ENCODE results near the gene KCNA2.

The KCNA2 gene

DNA sequence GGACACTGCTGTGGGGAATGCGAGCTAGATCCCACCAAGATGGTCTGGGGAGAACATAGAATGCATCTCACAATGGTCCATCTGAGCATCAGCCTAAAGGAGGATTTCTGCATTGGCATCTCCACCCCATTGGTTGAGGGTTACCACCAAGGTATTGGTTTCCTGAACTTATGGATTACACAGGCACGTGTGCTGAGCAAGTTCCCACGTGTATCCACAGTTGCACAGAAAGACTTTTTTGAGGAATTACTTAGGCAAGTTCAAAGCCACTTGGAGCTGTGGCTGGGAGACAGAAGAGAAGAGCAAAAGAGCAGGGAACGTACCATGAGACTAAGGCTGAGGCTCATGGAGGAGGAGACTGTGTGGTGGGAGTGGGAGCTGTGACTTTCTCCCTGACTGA, 43.1 kb downstream of the KCNA2 start:
- CTCF ChIA-PET: interaction anchor here (1.0 to 1.5 kb wide), 2 partner anchors 8 to 15 kb away, joined by 5 read pairs; no protein-coding TSS in a partner anchor
- Histone ChIP-seq H3K9me3 (ENCODE audit: control insufficient read depth, insufficient read depth, low read depth, low read length) (no peaks in the 10 kb centered on the region), H3K4me3 (ENCODE audit: low read depth, low read length) (no peak overlapping the region), H3K27ac (ENCODE audit: extremely low read depth, low read depth, low read length) (no peak overlapping the region), H3K36me3 (ENCODE audit: control insufficient read depth in 2 of 2, insufficient read depth in 1 of 2, low read length in 2 of 2) (no peaks in the 10 kb centered on the region), H3K4me1 (ENCODE audit: control insufficient read depth, insufficient read depth, low read length) (no peaks in the 10 kb centered on the region)
- POLR2A ChIA-PET: no interaction called here
- no peak for TF ChIP-seq ATF2 (tag by site-specific recombination; IDR thresholded peaks at IDR 0.05; ENCODE audit: low read depth)
- no peak for TF ChIP-seq ZNF561 (tag by site-specific recombination; IDR thresholded peaks at IDR 0.05; ENCODE audit: borderline replicate concordance)
- TF ChIP-seq ZNF292 (tag by site-specific recombination; IDR thresholded peaks at IDR 0.05; ENCODE audit: borderline replicate concordance, low read depth): no peak
- TF ChIP-seq KLF7 (tag by site-specific recombination; IDR thresholded peaks at IDR 0.05; ENCODE audit: borderline replicate concordance): no peak
- TF ChIP-seq ZNF114 (tag by site-specific recombination; IDR thresholded peaks at IDR 0.05): no peak
- TF ChIP-seq ZNF596 (tag by site-specific recombination; IDR thresholded peaks at IDR 0.05): no peak
- TF ChIP-seq KLF10 (tag by site-specific recombination; IDR thresholded peaks at IDR 0.05): no peak
- TF ChIP-seq MYNN (tag by site-specific recombination; IDR thresholded peaks at IDR 0.05; ENCODE audit: borderline replicate concordance): no peak
- TF ChIP-seq ZNF510 (tag by site-specific recombination; IDR thresholded peaks at IDR 0.05; ENCODE audit: insufficient replicate concordance): no peak
- no peak for TF ChIP-seq ZNF366 (tag by site-specific recombination; conservative IDR thresholded peaks at IDR 0.05)
- no peak for TF ChIP-seq ZNF571 (tag by site-specific recombination; IDR thresholded peaks at IDR 0.05)
- TF ChIP-seq HOXC10 (CRISPR knock-in tag; IDR thresholded peaks at IDR 0.05): no peak
- TF ChIP-seq BCL11A (tag by site-specific recombination; IDR thresholded peaks at IDR 0.05; ENCODE audit: low read depth): no peak
- no peak for TF ChIP-seq ZNF473 (tag by site-specific recombination; IDR thresholded peaks at IDR 0.05)
- no peak for TF ChIP-seq ZBTB7A (tag by site-specific recombination; IDR thresholded peaks at IDR 0.05; ENCODE audit: low read depth)

DNA sequence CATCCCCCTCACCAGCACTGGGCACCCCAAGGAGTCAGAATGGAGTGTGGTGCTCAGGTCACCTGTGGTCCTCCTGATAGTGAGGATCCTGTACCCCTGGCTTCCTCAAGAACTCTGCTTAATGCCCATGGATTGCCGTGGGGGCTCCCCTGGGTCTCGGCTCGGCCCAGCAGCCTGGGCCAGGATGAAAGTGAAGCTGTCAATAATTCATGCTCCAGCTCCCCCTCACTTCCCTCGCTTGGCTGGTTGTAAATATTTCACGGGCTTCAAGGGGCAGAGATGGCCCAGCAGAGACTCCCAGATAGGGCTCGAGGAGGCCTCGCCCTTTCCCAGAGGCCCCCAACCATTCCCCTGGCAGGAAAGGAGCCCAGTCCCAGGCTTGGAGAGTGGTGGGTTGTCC, 44.6 kb downstream of the KCNA2 start:
- POLR2A ChIA-PET: no interaction called here

More for the DNA sequence above, 44.6 kb downstream of the KCNA2 start:
- Histone ChIP-seq H3K9me3 (ENCODE audit: control insufficient read depth, insufficient read depth, low read depth, low read length) (no peaks in the 10 kb centered on the region), H3K4me3 (ENCODE audit: low read depth, low read length) (no peak overlapping the region), H3K4me1 (ENCODE audit: control insufficient read depth, insufficient read depth, low read length) (no peaks in the 10 kb centered on the region), H3K27ac (ENCODE audit: extremely low read depth, low read depth, low read length) (no peak overlapping the region), H3K36me3 (ENCODE audit: control insufficient read depth in 2 of 2, insufficient read depth in 1 of 2, low read length in 2 of 2) (no peaks in the 10 kb centered on the region)
- TF ChIP-seq HOXA7 (CRISPR knock-in tag; IDR thresholded peaks at IDR 0.05; ENCODE audit: borderline replicate concordance) (no peak), ZNF514 (tag by site-specific recombination; IDR thresholded peaks at IDR 0.05) (no peak), YY1 (tag by site-specific recombination; IDR thresholded peaks at IDR 0.05) (no peak), ZNF24 (tag by site-specific recombination; IDR thresholded peaks at IDR 0.05) (no peak), KLF10 (tag by site-specific recombination; IDR thresholded peaks at IDR 0.05) (no peak), ZNF426 (tag by site-specific recombination; IDR thresholded peaks at IDR 0.05) (no peak), KLF16 (tag by site-specific recombination; IDR thresholded peaks at IDR 0.05) (no peak), ZNF830 (tag by site-specific recombination; IDR thresholded peaks at IDR 0.05; ENCODE audit: low read depth) (no peak), ZFP41 (tag by site-specific recombination; IDR thresholded peaks at IDR 0.05; ENCODE audit: borderline replicate concordance) (no peak), ZNF692 (tag by site-specific recombination; IDR thresholded peaks at IDR 0.05) (no peak), ZNF324 (tag by site-specific recombination; IDR thresholded peaks at IDR 0.05) (no peak), ZNF558 (tag by site-specific recombination; IDR thresholded peaks at IDR 0.05) (no peak), ZNF837 (tag by site-specific recombination; IDR thresholded peaks at IDR 0.05) (no peak)
- TF ChIP-seq, protein P1, sequence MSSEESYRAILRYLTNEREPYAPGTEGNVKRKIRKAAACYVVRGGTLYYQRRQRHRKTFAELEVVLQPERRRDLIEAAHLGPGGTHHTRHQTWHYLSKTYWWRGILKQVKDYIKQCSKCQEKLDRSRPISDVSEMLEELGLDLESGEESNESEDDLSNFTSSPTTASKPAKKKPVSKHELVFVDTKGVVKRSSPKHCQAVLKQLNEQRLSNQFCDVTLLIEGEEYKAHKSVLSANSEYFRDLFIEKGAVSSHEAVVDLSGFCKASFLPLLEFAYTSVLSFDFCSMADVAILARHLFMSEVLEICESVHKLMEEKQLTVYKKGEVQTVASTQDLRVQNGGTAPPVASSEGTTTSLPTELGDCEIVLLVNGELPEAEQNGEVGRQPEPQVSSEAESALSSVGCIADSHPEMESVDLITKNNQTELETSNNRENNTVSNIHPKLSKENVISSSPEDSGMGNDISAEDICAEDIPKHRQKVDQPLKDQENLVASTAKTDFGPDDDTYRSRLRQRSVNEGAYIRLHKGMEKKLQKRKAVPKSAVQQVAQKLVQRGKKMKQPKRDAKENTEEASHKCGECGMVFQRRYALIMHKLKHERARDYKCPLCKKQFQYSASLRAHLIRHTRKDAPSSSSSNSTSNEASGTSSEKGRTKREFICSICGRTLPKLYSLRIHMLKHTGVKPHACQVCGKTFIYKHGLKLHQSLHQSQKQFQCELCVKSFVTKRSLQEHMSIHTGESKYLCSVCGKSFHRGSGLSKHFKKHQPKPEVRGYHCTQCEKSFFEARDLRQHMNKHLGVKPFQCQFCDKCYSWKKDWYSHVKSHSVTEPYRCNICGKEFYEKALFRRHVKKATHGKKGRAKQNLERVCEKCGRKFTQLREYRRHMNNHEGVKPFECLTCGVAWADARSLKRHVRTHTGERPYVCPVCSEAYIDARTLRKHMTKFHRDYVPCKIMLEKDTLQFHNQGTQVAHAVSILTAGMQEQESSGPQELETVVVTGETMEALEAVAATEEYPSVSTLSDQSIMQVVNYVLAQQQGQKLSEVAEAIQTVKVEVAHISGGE (tag by site-specific recombination; conservative IDR thresholded peaks at IDR 0.05; ENCODE audit: low read depth): no peak
- TF ChIP-seq, protein P2, sequence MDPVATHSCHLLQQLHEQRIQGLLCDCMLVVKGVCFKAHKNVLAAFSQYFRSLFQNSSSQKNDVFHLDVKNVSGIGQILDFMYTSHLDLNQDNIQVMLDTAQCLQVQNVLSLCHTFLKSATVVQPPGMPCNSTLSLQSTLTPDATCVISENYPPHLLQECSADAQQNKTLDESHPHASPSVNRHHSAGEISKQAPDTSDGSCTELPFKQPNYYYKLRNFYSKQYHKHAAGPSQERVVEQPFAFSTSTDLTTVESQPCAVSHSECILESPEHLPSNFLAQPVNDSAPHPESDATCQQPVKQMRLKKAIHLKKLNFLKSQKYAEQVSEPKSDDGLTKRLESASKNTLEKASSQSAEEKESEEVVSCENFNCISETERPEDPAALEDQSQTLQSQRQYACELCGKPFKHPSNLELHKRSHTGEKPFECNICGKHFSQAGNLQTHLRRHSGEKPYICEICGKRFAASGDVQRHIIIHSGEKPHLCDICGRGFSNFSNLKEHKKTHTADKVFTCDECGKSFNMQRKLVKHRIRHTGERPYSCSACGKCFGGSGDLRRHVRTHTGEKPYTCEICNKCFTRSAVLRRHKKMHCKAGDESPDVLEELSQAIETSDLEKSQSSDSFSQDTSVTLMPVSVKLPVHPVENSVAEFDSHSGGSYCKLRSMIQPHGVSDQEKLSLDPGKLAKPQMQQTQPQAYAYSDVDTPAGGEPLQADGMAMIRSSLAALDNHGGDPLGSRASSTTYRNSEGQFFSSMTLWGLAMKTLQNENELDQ (tag by site-specific recombination; IDR thresholded peaks at IDR 0.05; ENCODE audit: low read depth): no peak
- CTCF ChIA-PET: no interaction called here
